Measurements from ENCODE around the gene CASP7.

- no peak for TF ChIP-seq CTCF (IDR thresholded peaks at IDR 0.05; ENCODE audit: insufficient read depth, low read depth, low read length)
- no peak for TF ChIP-seq EZH2 (IDR thresholded peaks at IDR 0.05; ENCODE audit: insufficient read depth, low read length)
These were observed 39.5 kb downstream of the CASP7 start for GRCh38 chr10:113718969-113719822.
